Right atrium auricular region (tissue), 2 donors: Measurements from ENCODE around the gene NEK10. TPM values are rescaled to one million over a fixed set of nuclear protein-coding genes. Genes with fewer than 3 reads are reported as not detected.

Experiments used
- DNase-seq: peaks from one replicate; pipeline ENCODE4 v3.0.0-alpha.2; 2019; ENCODE audit warnings: low spot score
- H3K27ac ChIP-seq, 2 donors: fragments of 200-600 bp; sonication (generic); 1 replicate in 1 of 2; 2 replicates in 1 of 2; pipeline ENCODE4 v1.5.1; 2016 to 2019
- H3K27me3 ChIP-seq, 2 donors: fragments of 200-600 bp; sonication (generic); one replicate each; pipeline versions ENCODE4 v1.5.1 to v1.6.0; 2017 to 2019
- H3K36me3 ChIP-seq: fragments of 200-600 bp; sonication (generic); one replicate; pipeline ENCODE4 v1.5.1; 2016
- H3K4me1 ChIP-seq, 2 donors: fragments of 200-600 bp; sonication (generic); one replicate each; pipeline versions ENCODE4 v1.5.1 to v1.6.0; 2017 to 2019
- H3K4me3 ChIP-seq, 2 donors: fragments of 200-600 bp; sonication (generic); 1 replicate in 1 of 2; 2 replicates in 1 of 2; pipeline ENCODE4 v1.5.1; 2017 to 2019; ENCODE audit warnings: mild to moderate bottlenecking in 1 of 2, moderate library complexity in 1 of 2
- H3K9me3 ChIP-seq, 2 donors: fragments of 200-600 bp; sonication (generic); one replicate each; pipeline ENCODE4 v1.5.1; 2019
- total RNA-seq, 2 donors: library from RNA; depleted of rRNA; stranded (reverse); fragments of >200 nt; gene quantifications; one replicate each; pipeline ENCODE4 v1.1.0, GENCODE V29; 2016
- TF ChIP-seq, protein P1 (sequence below), 2 donors: fragments of 200-600 bp; sonication (generic); IDR thresholded peaks; one replicate each; pipeline ENCODE4 v1.5.1; 2019; ENCODE audit warnings: antibody characterized with exemption in 2 of 2

Gene NEK10
- total RNA-seq, 2 donors from 2014 or later = 10.3 to 18.3 TPM

DNA sequence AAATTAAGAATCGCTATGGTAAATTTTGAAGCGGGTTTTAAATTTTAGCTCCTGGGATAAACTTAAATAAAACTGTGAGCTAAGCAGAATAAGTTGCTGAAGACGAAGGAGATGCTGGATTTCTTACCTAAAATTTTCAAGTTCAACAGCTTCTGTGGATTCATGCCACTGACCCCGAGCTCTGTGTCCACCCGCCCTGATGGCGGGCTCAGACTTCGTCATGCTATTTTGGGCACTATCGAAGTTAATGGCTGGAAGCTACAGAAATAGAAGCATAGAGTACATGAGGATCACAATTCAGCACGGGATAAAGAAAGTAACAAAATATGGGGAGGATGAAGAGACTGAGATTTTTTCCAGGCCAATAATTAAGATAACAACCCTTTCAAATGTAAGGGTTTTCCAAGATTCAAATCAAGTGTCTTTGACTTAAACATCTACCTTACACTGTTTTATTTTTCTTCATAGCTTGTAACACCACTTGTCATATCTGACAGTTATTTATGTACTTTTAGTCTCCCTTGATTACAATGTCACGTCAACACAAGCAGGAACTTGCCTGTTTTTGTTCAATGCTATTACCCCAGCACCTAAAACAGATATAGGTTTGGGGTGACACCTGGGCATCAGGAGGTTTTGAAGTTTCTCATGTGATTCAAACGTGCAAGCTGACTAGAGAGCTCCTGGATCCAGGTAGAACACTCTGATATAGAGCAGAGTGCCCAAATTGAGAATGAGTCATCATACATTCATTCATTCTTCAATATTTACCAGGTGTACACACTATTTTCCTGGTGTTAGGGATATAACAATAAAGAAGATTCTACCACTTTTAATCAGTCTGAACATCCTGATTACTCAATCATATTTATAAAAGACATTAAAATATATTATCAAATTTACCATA, 23.0 kb downstream of the NEK10 start:
- H3K4me1 ChIP-seq = peaks cover 0 to 8% of the 10 kb centered on the region in 2 donors
- DNase-seq = no peak
- H3K27ac ChIP-seq = peak overlapping the region; percentile 64 to 82
- no peaks in the 10 kb centered on the region for H3K9me3 ChIP-seq
- H3K4me3 ChIP-seq = no peak overlapping the region
- no peaks in the 10 kb centered on the region for H3K27me3 ChIP-seq
- H3K36me3 ChIP-seq = no peaks in the 10 kb centered on the region
- TF ChIP-seq, protein P1, sequence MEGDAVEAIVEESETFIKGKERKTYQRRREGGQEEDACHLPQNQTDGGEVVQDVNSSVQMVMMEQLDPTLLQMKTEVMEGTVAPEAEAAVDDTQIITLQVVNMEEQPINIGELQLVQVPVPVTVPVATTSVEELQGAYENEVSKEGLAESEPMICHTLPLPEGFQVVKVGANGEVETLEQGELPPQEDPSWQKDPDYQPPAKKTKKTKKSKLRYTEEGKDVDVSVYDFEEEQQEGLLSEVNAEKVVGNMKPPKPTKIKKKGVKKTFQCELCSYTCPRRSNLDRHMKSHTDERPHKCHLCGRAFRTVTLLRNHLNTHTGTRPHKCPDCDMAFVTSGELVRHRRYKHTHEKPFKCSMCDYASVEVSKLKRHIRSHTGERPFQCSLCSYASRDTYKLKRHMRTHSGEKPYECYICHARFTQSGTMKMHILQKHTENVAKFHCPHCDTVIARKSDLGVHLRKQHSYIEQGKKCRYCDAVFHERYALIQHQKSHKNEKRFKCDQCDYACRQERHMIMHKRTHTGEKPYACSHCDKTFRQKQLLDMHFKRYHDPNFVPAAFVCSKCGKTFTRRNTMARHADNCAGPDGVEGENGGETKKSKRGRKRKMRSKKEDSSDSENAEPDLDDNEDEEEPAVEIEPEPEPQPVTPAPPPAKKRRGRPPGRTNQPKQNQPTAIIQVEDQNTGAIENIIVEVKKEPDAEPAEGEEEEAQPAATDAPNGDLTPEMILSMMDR (IDR thresholded peaks at IDR 0.05) = no peak

DNA sequence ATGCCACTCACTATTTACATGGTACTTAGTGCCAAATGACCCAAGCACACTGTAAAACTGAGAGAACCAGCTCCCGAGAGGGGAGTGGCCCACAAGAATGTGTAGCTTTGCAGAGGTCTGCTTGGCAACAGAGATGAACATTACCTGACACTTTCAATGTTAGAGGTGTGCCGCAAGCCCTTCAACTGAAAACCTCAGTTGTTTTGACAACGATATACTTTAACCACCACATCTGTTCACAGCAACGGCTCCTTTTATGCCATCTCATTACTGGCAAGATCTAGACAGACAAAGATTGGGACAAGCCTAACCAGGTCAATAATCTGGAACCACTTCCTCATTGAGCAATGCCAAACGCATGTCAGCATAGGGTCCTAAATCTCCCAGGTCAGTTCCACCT, 23.7 kb downstream of the NEK10 start:
- Histone ChIP-seq H3K27ac (peak overlapping the region; percentile 64 to 82), H3K36me3 (no peaks in the 10 kb centered on the region), H3K4me3 (no peak overlapping the region), H3K27me3 (no peaks in the 10 kb centered on the region), H3K4me1 (peaks cover 0 to 8% of the 10 kb centered on the region in 2 donors), H3K9me3 (no peaks in the 10 kb centered on the region)
- TF ChIP-seq, protein P1 (IDR thresholded peaks at IDR 0.05) = no peak
- no peak for DNase-seq

DNA sequence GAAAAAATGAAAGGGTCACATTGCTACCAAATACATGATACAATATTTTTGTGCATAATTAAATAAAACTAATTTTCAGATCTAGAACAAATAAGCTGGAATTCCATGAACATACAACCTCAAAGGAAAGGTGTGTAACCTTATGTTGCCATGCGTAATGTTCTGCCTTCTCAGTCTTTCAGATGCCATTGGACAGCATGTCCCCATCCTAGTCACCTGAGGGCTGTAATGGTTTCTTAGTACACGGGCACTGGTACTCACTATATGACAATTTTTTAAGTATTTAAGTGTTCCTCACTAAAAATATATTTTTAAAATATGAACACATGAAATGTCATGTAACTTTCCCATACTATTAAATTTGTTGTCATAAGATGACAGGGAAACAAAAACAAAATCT, 24.1 kb downstream of the NEK10 start:
- peaks cover 0 to 8% of the 10 kb centered on the region in 2 donors for H3K4me1 ChIP-seq
- no peaks in the 10 kb centered on the region for H3K36me3 ChIP-seq
- H3K9me3 ChIP-seq = no peaks in the 10 kb centered on the region
- H3K27me3 ChIP-seq = no peaks in the 10 kb centered on the region
- H3K27ac ChIP-seq = peak overlapping the region; percentile 64 to 82
- DNase-seq = no peak
- no peak overlapping the region for H3K4me3 ChIP-seq
- TF ChIP-seq, protein P1 (IDR thresholded peaks at IDR 0.05) = no peak

DNA sequence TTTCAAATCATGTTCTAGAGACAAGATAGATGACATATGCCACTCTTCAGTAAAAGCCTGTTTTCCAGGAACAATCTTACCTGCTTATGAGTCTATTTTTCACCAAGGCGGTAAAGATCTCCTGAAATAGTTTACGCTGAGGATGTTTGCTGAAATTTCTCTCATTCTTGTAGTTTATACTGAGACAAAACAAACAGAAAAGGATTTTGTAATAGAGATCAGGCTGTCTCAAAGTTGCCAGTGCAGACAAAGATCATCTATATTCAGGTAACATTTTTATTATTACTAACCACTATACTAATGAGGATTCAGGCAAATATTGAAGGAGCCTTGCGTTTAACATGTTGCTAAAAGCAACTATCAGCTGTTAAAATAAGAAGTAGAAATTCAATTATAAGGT, 25.0 kb downstream of the NEK10 start:
- Histone ChIP-seq H3K27ac (peak overlapping the region; percentile 64 to 82), H3K4me3 (no peak overlapping the region), H3K4me1 (peaks cover 0 to 8% of the 10 kb centered on the region in 2 donors), H3K27me3 (no peaks in the 10 kb centered on the region), H3K36me3 (no peaks in the 10 kb centered on the region), H3K9me3 (no peaks in the 10 kb centered on the region)
- TF ChIP-seq, protein P1 (IDR thresholded peaks at IDR 0.05) = no peak
- no peak for DNase-seq

DNA sequence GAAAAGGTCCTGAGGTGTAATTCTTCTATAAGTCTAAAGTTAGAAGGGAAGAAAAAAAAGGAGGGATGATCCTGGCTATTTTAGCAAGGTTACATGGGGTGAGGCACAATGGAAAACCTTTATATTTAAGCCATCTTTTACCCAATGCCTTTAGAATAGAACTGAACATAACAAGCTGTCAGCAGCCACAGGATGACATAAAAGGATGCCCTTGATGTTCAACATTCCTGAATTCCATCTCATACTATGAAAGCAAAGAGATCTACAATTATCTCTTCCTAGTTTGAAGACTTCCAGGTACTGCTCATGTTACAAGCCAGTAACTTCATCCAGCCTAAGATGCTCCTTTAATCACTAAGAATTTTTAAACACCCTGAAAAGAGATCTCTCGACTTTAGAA, 26.9 kb downstream of the NEK10 start:
- TF ChIP-seq, protein P1 (IDR thresholded peaks at IDR 0.05) = no peak
- no peaks in the 10 kb centered on the region for H3K36me3 ChIP-seq
- H3K4me3 ChIP-seq = no peak overlapping the region
- no peaks in the 10 kb centered on the region for H3K27me3 ChIP-seq
- H3K27ac ChIP-seq = peak overlapping the region; percentile 13 to 71
- peaks cover 0 to 8% of the 10 kb centered on the region in 2 donors for H3K4me1 ChIP-seq
- DNase-seq = no peak
- H3K9me3 ChIP-seq = no peaks in the 10 kb centered on the region
